Eye (tissue), 1 donor: ENCODE measurements around the gene DAPP1.
"Not testable (repeated sequence)": the region's sequence is repeated elsewhere in the genome, so short reads cannot be mapped to it uniquely, and the experiment has no call there.

ENCODE experiments used
- DNase-seq: peaks from one replicate; pipeline ENCODE4 v3.0.0-alpha.2; 2015

DAPP1 gene, protein sequence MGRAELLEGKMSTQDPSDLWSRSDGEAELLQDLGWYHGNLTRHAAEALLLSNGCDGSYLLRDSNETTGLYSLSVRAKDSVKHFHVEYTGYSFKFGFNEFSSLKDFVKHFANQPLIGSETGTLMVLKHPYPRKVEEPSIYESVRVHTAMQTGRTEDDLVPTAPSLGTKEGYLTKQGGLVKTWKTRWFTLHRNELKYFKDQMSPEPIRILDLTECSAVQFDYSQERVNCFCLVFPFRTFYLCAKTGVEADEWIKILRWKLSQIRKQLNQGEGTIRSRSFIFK

DNA sequence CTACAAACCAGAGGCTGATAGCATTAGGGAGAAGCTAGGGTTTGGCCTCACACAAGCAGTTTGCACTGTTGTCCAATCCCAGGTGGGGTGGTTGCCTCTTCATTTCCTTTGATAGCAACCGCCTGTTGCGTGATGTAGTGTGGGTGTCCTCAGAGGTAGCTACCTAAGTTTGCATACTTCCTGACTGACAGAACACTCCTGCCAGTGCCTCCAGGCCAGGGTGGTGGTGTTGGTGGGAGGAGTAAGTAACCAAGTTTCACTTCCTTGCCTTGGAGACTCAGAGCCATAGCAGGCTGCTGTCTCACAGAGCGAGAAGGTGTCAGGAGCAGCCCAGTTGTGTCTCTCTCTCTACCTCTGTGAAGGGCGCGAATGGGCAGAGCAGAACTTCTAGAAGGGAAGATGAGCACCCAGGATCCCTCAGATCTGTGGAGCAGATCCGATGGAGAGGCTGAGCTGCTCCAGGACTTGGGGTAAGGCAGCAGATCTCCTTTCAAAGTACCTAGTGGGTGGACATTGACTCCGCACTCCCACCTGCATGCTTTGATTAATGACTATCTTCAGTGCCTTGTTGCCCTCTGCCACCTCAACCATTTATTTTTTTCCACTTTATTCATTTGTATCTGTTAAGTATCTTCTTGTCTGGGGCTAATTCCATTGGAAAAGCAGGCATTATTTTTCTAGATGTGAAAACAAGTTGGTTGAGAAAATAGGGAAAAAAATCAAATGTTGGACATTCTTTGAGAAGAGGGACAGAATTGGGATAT, at the start of gene DAPP1:
Gene DAPP1, plus strand, starts transcription at position 283 of the 764 bp plus-strand sequence. Its CDS starts 87 bp downstream, at position 370.
- no peak for DNase-seq

DNA sequence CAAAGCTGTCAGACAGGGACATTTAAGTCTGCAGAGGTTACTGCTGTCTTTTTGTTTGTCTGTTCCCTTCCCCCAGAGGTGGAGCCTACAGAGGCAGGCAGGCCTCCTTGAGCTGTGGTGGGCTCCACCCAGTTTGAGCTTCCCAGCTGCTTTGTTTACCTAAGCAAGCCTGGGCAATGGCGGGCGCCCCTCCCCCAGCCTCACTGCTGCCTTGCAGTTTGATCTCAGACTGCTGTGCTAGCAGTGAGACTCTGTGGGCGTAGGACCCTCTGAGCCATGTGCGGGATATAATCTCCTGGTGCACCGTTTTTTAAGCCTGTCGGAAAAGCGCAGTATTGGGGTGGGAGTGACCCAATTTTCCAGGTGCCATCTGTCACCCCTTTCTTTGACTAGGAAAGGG, 45.8 kb upstream of the DAPP1 start:
- not testable (repeated sequence) for DNase-seq

DNA sequence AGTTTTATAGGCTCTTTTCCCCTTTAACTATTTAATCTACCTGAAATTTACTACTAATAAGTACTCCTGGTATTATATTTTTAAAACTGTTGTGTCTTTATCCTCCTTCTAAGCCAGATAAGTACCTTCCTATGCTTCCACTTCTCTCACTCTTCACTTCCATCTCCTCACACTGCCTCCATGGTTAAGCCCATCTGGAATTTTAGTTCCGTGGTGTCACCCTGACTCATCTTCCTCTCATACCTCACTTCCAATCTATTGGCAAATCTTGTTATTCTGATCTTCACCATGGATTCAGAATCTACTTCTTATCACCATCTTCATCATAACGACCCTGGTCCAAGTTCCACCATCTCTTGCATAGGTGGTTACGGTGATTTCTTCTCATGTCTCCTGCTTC, 32.7 kb upstream of the DAPP1 start:
- DNase-seq: no peak

DNA sequence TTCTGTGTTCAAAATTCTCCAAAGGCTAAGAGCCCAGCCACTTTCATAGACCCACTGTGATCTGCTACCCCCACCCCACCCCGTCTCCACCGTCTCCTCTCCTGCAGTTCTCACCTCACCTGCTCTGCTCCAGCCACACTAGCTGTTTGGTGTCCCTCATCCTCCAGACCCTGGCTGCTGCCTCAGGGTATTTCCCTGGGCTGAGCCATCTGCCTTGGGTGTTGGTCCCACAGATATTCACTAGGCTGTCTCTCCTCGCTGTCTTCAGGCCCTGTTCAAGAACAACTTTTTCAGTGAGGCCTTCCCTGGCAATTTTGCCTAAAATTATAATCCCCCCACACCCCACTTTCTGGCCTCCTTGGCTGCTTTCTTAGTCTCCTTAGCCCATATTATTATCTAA, 31.8 kb upstream of the DAPP1 start:
- no peak for DNase-seq

DNA sequence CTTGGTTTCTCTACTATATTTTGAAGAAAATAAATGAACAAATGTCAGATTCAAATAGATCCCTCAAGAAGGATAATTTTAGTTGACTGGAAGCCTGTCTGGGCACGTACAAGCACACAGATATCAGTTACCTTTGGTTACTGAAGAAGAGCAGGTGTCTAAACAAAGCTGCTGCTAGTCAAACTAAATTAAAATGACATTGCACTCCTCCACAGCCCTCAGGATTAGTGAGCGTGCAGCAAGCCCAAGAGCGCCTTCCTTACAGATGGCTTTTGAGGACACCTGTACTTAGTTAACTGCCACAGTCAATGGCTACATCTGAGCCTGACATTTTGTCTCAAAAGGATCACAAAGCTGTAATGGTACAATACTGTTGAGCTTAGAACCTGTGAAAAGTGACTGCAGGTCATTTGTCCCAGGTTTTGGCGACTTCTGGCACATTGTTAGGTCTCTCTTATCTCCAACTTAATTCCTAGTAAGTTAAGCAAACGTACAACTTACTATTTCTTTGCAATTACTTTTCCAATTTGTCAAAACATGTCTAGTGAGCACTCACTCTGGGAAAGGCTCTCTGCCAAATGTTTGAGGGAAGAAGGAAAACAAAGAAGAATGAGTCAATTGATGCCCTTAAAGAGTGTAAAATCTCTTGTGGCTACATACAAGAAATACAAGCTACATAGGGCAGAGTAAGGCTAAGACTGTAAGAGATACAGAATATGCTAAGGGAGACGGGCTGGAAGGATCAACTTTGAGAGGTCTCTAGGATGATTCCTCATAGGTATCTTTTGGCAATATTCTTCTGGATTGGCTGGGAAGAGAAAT, 25.6 kb upstream of the DAPP1 start:
- DNase-seq: no peak

DNA sequence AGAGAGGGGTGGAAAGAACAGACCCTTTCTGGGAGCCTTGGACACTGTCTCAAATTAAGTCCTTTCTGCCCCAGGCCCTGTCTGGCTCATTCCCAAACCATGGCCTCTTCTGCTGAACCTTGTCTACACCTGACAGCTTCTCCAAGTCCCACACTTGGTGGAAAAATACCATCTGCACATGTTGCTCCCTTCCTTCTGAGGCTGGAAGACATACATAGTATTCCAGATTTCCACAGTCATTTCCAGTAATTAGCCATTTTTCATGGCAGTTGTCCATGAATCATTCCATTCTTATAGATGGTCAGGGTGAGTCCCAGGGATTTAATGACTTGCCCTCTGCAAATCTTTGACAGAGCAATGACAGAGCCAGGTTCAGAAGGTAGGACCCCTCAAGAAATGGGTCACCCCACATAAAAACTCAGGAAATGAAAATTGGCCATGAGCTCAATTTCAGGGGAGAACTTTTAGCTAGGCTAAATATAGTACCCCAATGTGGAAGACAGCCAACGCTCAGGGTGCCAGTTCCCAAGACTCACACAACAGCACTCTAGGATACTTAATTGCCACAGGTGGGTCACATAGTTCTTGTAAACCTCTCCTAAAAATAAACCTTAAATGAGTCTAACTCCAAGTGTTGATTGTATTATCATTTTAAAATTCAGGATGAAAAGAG, 16.2 kb upstream of the DAPP1 start:
- no peak for DNase-seq

DNA sequence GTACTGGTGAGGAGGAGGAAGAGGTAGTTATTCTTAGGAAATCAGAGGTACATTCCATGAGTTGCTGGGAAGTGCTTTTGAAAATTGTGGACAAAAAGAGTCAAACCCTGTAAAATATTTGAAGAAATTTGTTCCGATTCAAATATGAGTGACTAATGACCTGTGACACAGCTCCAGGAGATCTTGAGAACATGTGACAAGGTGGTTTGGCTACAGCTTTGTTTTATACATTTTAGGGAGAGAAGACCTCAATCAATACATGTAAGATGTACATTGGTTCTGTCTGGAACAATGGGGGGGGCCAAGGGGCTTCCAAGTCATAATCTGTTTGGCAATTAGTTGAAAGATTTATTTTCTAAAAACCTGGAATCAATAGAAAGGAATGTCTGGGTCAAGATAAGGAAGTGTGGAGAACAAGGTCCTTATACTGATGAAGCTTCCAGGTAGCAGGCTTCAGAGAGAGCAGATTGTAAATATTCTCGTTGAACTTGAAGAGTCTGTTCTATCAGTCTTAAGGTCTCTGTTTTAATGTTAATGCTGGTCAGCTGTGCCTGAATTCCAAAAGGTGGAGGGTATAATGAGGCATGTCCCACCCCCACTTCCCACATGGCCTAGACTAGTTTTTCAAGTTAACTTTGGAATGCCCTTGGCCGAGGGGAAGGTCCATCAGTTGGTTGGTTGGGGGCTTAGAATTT, 15.5 kb upstream of the DAPP1 start:
- DNase-seq: no peak

DNA sequence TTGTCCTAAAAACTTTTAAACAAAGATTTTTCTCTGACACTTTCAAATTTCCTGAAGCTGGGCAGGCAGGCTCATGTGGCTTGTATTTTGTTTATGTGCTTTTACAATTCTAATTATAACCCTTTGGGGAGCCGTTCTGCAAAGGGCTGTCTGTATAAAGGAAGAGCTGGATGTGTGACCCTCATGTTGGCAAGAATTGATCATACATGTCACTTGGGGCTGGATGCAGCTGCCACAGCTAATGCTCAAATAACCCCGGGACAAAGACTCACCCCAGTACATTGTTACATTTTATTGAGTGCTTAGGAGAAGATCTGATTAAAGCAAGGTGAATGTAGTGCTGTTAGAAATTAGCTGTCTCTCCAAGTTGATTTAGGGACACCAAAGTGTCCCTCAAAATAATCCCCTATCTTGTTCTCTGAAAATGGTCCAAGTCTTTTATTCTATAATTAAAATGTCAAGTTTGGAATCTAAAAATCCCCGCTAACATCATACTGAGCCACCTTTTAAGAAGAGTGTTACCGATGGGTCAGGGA, 13.0 kb upstream of the DAPP1 start:
- peak; percentile 39 for DNase-seq

DNA sequence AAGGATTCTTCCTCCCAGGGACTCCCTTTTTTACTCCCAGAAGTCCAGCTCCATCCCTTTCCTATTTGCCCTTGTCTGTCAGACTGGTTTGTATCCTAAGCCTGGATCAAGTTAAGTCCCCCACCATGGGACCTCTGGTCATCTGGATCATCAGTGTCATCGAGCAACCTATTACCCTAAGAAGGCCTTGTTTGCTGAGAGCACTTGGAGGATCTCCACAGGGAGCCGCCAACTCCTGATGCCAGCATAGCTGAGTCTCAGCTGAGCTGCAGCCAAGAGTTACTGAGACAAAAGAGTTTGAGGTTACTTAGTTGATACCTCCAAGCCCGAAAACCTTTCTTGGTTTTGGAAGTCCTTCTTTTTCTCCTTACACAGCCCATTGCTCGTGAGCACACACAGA, 10.1 kb upstream of the DAPP1 start:
- no peak for DNase-seq

DNA sequence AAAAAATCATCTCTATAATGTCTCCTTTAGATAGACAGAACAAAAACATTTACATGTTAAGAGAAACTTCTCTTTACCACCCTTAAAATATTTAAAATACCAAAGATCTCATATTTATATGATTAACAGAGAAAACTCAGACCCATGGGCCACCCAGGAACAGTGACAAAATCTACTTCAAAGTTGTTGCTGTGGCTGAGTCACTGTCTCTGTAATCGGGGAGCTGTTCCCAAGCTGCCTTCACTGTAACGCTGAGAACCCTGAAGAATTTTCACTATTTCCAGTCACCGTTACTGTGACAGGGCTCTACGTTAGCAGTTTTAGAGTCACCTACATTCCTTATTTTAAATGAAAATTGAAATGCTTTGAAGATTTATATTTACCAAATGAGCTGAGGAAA, 9.0 kb upstream of the DAPP1 start:
- DNase-seq: no peak

DNA sequence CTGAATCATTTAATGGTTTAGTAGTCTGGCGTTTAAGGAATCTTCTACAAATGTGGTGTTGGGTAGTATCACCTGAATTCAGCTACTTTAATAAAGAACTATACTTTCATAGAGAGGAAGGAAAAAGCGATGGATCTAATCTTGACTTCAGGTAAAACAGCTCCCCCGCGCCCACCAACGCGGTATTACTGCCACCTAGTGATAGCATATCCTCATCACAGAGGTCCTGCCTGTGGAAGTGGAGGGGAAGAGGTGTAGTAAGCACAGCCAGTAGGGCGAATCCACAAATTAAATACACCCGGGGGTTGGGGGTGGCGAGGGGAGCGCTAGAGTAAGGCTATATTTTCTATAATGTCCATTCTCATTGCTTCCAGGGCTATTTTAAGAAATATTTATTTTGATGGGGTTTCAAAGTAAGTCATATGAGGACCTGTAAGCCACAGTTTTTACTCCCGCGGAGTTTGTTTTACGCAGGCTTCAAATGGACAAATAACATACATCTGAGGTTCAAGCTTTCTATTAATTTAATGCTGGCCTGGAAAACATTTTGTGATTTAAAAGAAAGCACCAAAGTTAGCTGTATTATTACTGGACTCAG, 8.3 kb upstream of the DAPP1 start:
- peak; percentile 75 for DNase-seq

DNA sequence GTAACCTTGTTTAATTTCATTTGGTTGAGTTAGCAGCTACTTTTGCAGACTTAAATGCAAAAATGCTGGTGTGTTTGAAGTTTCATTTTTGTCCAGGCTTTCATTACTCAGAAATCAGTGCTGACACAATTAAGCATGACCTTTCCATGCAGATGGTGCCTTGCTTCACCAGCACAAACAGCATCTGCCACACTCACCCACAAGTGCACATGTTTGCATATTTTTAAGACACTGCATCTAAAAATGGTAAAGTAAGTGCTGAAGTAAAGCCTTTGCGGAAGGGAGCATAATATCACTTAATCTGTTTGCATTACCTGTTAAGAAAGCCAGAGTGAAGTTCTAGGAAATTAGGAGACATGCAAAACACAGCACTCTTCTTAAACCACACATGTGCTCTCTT, 7.3 kb upstream of the DAPP1 start:
- no peak for DNase-seq

DNA sequence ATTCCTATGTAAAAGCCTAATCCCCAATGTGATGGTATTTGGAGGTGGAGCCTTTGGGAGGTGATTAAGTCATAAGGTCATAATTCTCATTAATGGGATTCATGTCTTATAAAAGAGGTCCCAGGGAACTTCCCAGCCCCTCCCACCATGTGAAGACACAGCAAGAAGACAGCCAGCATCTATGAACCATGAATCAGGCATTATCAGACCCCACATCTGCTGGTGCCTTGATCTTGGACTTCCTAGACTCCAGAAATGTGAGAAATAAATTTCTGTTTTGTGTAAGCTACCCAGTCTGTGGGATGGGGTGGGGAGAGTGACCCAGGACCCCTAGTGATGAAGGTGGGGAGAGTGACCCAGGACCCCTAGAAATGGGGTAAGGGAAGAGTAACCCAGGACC, 6.1 kb upstream of the DAPP1 start:
- no peak for DNase-seq

DNA sequence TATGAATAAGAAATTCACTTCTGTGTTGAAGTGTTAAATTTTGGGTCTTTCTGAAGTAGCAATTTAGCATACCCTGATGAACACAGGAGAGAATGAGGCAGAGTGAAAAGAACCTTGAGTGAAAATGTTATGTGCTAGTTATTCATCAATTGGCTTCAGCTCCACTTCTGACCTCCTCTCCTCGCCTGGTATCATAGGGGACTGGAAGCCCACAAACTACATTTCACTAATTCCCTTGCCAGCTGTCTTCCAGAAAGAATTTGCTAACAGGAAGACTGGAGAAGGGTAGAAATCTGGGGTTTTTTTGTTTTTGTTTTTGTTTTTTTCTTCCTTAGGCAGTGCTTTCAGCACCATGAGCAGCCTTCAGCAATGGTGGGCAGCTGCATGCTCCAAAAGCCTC, 5.5 kb upstream of the DAPP1 start:
- DNase-seq: no peak

DNA sequence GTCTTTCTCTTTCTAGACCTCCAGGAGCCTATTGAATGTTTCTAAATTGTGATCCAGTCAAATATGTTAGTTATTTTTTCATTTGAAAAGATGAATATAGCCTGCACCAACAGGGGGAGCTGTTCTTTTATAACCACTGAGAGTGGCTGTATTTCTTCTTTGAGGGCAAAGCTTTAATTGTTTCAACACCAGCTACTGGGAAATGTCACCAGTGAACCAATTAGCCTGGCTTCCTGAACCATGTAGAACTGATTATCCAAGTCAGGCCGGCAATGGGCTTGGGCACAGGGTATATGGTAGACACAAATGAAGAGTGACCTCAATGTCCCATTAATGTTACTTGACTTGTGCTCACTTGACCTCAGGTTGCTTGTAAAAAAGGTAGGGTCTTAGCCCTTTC, 4.8 kb upstream of the DAPP1 start:
- no peak for DNase-seq

DNA sequence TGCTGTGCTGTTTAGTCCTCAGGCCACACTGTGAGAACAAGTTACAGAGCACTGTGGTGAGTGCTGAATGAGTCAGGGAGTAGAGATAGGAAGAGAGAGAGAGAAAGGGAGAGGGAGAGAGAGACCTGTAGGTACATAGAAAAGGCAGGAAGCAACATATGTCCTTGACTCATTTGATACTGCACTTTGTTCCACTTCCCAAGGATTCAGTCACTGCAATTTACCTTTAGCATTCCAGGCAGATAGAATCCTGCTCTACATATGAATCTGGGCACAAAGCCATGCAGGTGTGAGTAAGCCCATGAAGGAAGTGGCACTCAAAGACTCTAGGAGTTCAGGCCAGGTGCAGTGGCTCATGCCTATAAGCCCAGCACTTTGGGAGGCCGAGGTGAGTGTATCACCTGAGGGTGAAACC, 1.0 kb upstream of the DAPP1 start:
- no peak for DNase-seq

DNA sequence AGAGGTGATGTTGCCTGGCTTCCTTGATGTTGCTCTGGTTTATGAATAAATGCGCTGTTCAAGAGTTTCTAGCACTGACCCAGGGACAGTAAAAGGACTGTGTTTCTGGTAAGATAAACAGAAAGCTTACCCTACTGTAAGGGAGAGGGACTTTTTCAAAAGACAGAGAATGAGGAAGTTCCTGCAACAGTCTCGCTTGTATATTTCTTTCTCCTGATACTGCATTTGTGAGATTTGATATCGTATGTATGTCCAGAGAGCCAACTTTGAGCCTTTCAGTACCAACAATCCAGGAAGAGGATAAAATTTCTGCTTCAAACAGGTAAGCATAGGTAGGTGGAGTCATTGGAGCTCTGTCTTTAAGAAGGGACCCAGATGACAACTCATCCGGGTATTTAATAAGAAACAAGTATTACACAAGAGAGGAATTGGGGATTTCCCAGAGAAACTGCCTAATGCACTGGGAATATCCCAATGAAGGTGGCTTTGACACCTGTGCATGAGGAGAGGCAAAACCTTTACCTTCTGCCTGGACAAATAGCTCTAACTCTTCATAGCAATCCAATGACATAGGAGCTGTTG, 773 bp downstream of the DAPP1 start:
- DNase-seq: no peak

DNA sequence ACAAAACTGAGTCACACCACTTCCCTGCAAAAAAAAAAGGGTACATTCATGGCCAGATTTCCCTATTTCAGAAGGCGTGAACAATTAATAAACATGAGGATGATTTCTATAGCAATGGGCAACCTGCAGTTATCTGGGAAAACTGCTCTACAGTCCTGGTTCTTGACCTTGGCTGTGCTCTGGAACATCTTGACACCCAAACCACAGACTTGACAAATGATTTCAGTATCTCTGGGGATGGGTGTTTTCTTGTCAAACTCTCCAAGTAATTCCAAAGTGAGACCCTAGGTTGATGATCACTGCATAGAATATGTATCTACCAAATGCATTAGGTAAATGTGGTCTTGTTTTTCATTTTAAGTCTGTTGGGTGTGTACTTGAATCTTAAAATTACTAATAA, 2.0 kb downstream of the DAPP1 start:
- no peak for DNase-seq

DNA sequence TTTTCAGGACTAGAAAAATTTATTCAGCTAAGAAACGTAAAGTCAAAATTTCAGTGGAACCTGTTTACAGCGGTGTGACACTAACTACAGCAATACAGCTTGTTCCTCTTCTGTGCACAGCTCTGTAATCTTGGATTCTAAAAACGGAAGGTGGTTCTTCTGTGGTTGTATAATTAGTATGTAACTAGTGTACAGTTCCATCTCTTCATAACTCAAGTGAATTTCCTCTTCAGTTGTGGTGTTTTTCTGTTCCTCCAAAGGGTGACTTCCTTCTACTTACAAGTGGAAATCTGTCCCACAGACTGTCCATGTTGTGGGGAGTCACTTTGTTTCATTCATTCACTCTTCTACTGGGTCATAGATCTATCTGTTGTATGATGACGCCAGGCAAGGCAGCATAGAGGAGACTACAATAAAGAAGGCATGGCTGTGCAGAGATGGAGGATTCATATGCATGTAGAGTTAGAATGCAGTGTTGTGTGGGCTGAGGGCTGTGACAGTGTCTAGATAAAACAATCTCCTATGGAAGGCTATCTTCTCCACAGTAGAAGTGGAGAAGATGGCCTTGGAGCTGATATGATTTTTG, 5.4 kb downstream of the DAPP1 start:
- no peak for DNase-seq

DNA sequence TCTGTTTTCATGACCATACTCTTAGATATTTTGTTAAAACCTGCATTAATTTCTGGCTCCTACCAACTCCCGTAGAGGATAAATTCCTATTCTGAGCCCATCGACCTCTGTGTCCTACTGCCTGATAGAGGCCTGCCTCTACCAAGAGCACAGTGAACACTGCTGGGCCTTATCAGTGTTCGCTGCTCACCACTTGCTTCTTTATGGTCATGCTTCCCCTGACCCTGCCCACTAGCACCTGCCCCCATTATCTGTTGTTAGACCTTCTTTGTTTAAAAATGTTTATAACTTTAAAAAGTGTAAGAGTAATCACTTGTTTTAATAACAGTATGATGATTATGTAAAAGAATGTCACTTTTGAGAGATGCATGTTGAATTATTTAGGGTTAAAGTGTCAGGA, 6.1 kb downstream of the DAPP1 start:
- no peak for DNase-seq

DNA sequence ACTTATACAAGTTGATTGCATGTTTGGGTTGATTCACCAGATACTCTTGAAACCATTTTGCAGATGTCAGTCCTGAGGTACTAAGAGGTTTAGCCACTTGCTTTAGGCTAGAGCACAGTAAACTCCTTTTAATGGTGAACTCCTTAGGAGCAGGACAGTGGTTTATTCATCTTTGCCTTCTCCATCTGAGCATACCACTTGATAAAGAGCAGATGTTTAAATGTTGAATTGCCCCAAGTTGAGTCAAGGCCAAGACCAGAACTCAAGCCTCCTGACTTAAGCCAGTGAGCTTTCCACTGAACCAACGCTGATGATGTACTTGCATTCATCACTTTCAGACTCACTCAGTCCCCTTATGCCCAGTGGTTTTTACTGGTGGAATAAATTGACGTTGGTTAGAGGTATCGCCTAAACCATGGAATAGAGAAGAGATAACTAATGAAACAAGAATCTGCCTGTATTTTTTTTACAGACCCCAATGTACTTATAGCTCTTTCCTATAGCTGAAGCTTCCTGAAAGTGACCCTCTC, 7.5 kb downstream of the DAPP1 start:
- DNase-seq: no peak
